GM12873 (cell line): ENCODE results near the gene LACTBL1.

Experiments
- CTCF ChIP-seq: IDR thresholded peaks from 2 replicates; pipeline ENCODE4 v1.5.1; 2012; ENCODE audit warnings: low read depth, mild to moderate bottlenecking, moderate library complexity, low read length, control low read depth; ENCODE audit not compliant: insufficient read depth; ENCODE audit errors: missing control alignments

Gene LACTBL1

GRCh38 chr1:22915231-22915630 lies 57.4 kb downstream of the LACTBL1 start:
- no peak for TF ChIP-seq CTCF

- TF ChIP-seq CTCF = no peak
These were observed 57.9 kb downstream of the LACTBL1 start for GRCh38 chr1:22914633-22915217.

- no peak for TF ChIP-seq CTCF
These were observed 58.5 kb downstream of the LACTBL1 start for GRCh38 chr1:22914156-22914555.

DNA sequence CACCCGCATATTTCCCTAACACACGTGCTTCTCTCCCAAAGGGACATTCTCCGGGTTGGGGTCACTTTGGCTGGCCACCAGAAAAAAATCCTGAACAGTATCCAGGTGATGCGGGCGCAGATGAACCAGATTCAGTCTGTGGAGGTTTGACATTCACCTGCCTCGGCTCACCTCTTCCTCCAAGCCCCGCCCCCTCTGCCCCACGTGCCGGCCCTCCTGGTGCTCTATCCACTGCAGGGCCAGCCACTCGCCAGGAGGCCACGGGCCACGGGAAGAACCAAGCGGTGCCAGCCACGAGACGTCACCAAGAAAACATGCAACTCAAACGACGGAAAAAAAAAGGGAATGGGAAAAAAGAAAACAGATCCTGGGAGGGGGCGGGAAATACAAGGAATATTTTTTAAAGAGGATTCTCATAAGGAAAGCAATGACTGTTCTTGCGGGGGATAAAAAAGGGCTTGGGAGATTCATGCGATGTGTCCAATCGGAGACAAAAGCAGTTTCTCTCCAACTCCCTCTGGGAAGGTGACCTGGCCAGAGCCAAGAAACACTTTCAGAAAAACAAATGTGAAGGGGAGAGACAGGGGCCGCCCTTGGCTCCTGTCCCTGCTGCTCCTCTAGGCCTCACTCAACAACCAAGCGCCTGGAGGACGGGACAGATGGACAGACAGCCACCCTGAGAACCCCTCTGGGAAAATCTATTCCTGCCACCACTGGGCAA lies 59.1 kb downstream of the LACTBL1 start:
- no peak for TF ChIP-seq CTCF

DNA sequence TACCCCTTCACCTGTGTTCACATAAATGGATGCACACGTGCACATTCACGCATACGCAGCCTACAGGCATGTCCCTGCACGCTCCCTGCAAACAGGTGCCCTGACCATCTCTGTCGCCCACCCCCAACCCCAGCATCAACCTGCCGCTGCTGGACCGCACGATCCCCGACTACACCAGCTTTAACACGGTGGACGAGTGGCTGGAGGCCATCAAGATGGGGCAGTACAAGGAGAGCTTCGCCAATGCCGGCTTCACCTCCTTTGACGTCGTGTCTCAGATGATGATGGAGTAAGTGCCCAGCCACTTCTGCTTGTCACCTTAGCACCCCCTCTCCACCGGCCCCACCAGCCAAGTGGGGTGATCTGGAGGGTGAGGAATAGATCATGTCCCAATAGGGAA lies 60.4 kb downstream of the LACTBL1 start:
- no peak for TF ChIP-seq CTCF

GRCh38 chr1:22910986-22911651 lies 61.5 kb downstream of the LACTBL1 start:
- TF ChIP-seq CTCF = no peak

DNA sequence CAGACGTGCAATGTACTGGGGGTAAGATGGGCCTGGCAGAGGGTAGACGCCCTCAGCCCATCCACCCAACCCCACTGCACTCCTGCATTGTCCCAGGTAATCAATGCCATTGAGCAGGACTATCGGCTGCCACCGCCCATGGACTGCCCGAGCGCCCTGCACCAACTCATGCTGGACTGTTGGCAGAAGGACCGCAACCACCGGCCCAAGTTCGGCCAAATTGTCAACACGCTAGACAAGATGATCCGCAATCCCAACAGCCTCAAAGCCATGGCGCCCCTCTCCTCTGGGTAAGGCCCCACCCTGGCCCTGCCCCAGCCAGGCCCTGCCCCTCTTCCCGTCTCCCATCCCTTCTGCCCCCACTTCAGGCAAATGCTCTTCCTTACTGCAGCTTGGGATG lies 62.4 kb downstream of the LACTBL1 start:
- TF ChIP-seq CTCF = no peak
